Heart right ventricle (tissue), 16 donors: ENCODE measurements around the gene CLDN20. TPM values are rescaled to one million over a fixed set of nuclear protein-coding genes. Genes with fewer than 3 reads are reported as not detected.

Source experiments
- ATAC-seq, 8 donors: fragments of 200-7000 bp; cut with Tn5 transposase; one replicate each; pipeline ENCODE4 v1.9.1; 2020; ENCODE audit warnings: mild to moderate bottlenecking in 8 of 8, moderate library complexity in 8 of 8, moderate number of reproducible peaks in 1 of 8
- DNase-seq, 2 donors: peaks; one replicate each; pipeline ENCODE4 v3.0.0-alpha.2; 2020
- H3K27ac ChIP-seq, 10 donors: fragments of 200-600 bp; sonication (generic) in 2 of 10; one replicate each; pipeline versions ENCODE4 v1.5.0 to v1.8.0; 2020 to 2022; ENCODE audit warnings: mild to moderate bottlenecking in 3 of 10
- H3K27me3 ChIP-seq, 7 donors: fragments of 200-600 bp; one replicate each; pipeline ENCODE4 v1.8.0; 2021 to 2022; ENCODE audit warnings: mild to moderate bottlenecking in 2 of 7
- H3K36me3 ChIP-seq, 9 donors: fragments of 200-600 bp; sonication (generic) in 1 of 9; one replicate each; pipeline versions ENCODE4 v1.5.0 to v1.8.0; 2020 to 2022; ENCODE audit warnings: mild to moderate bottlenecking in 2 of 9
- H3K4me1 ChIP-seq, 9 donors: fragments of 200-600 bp; sonication (generic) in 1 of 9; one replicate each; pipeline versions ENCODE4 v1.5.0 to v1.8.0; 2020 to 2022; ENCODE audit warnings: mild to moderate bottlenecking in 4 of 9
- H3K4me3 ChIP-seq, 10 donors: fragments of 200-600 bp; sonication (generic) in 2 of 10; one replicate each; pipeline versions ENCODE4 v1.5.0 to v1.8.0; 2020 to 2022; ENCODE audit warnings: mild to moderate bottlenecking in 7 of 10, moderate library complexity in 2 of 10
- H3K9me3 ChIP-seq, 11 donors: fragments of 200-600 bp in 10 of 11; sonication (generic) in 2 of 11; one replicate each; pipeline versions ENCODE4 v1.5.0 to v1.8.0; 2013 to 2022; ENCODE audit warnings: mild to moderate bottlenecking in 2 of 11, control low read depth in 1 of 11, moderate library complexity in 1 of 11
- CTCF ChIP-seq, 9 donors: fragments of 200-600 bp; sonication (generic) in 2 of 9; IDR thresholded peaks; one replicate each; pipeline versions ENCODE4 v1.5.0 to v1.8.0; 2021 to 2022; ENCODE audit warnings: antibody characterized with exemption in 9 of 9, mild to moderate bottlenecking in 5 of 9, moderate library complexity in 1 of 9
- WGBS, 2 donors: extraction: QIAGEN DNeasy Blood & Tissue Kit; methylation state at CpG; one replicate each; pipeline ENCODE4 v1.1.7; 2013; ENCODE audit warnings: inconsistent platforms in 1 of 2; 5-methylcytosine and 5-hydroxymethylcytosine counted together
- intact Hi-C, 10 donors: fragments of 100-400 bp; cut with DNase I; formaldehyde crosslinking; loops; one replicate each; pipeline versions ENCODE4 v1.11.1 to v1.14.2; 2022
- polyA plus RNA-seq, 2 donors: library from polyadenylated mRNA; stranded (reverse); fragments of 200-250 nt; gene quantifications; one replicate each; pipeline ENCODE4 v1.2.3, GENCODE V29; 2013
- total RNA-seq, 10 donors: library from RNA; stranded (reverse); fragmentation: NEBNext Ultra II Directional in 3 of 10; extraction: Animal tissue kit (Norgen Biotek cat#: 25700) in 3 of 10; gene quantifications; one replicate each; pipeline versions ENCODE4 v1.2.1 to v1.2.4, GENCODE V29; 2021 to 2023
- donor health status: Arrhythmogenic right ventricular cardiomyopathy.
- donor health status: ischemic (EF 13 %, LVEDD 7.1; RV severe dilation, severe dysfunction).
- donor health status: healthy with polysubstance abuse.
- donor health status: DM: no; HTN: yes; CAD: no.
- donor health status: DM: no; HTN: no; CAD: no.
- donor health status: ischemic (EF 25% LVEDD 6.9; RV normal size, moderate dysfunction).
- donor health status: ischemic (EF 25% LVEDD 5.7; RV mildly dilated, moderate dysfunction).
- donor health status: healthy.
- donor health status: DM: yes; HTN: yes; CAD: no.
- donor health status: Ischemic cardiomyopathy.
- donor health status: ischemic (EF 35%, LVEDD 5.7; RV mildly dilated, moderate dysfunction).
- donor health status: nonischemic (EF 11% LVEDD 7.7; RV severe dilation, severe dysfunction).
- donor health status: DM: yes; HTN: yes; CAD: no.
- donor health status: PGD.
- donor health status: ischemic (EF 29% LVEDD 5.4; RV normal size, mild dysfunction).
- donor health status: nonischemic (EF 23%, LVEDD 6.1; RV moderate dilation, normal function).

The CLDN20 gene
- total and polyA plus RNA-seq, 12 donors = not detected

- DNase-seq (no peak), ATAC-seq (no peak)
- Histone ChIP-seq H3K4me3 (no peak overlapping the region), H3K27ac (no peak overlapping the region), H3K4me1 (peaks cover 0 to 3% (median 0%) of the 10 kb centered on the region in 9 donors), H3K36me3 (no peaks in the 10 kb centered on the region), H3K27me3 (no peaks in the 10 kb centered on the region), H3K9me3 (no peaks in the 10 kb centered on the region)
- TF ChIP-seq CTCF (IDR thresholded peaks at IDR 0.05) = no peak
- intact Hi-C loops = loop anchor here in 5 of 10 donors (5.0 to 10.0 kb wide), 3 partner anchors 202 to 1950 kb away; no protein-coding TSS in a partner anchor
Observed at GRCh38 chr6:155324993-155325392, 61.2 kb downstream of the CLDN20 start.

DNA sequence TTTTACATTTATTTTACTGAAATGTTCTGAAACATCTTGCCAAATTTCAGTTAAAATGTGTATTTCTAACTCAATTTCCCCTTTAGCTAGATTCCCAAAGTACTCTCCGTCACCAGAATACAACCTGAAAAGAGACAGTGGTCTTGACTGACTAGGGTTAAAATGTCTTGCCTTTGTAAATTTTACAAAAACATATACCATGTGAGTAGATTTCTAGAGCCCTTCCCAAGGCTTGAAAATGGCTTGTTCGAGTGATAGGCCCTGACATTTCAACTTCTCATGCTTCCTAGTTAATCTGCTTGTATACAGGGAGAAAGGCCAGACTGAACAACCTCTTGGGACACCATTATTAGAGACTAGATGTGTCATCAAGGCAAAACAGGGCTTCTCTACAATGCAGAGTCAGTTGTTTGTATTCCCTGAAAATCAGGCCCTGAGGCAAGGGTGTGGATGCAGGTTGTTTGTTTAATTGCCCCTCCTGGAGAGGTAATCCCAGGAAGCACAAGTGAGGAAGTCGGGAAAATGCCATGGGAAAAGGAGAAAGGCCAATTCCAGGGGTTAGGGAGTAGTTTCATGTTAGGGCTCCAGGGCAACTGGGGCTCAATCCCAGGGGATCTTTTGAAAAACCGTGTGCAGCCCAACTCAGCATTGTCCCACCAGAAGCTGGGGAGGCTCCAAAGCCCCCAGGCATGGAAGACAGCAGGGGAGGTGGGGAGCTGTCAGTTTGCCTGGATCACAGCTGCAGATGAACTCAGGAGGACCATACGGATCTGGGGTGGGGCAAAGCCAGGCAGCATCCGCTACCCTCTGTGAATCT is 62.1 kb downstream of the CLDN20 start:
- WGBS, 2 donors = 75 to 76% methylated on average over 6 of the region's 6 CpGs
- intact Hi-C loops = loop anchor here in 6 of 10 donors (2.0 to 10.0 kb wide), 4 partner anchors 201 to 1949 kb away; no protein-coding TSS in a partner anchor
- H3K27me3 ChIP-seq = no peaks in the 10 kb centered on the region
- no peak for DNase-seq
- H3K27ac ChIP-seq = no peak overlapping the region
- ATAC-seq = no peak
- no peak for TF ChIP-seq CTCF (IDR thresholded peaks at IDR 0.05)
- H3K36me3 ChIP-seq = no peaks in the 10 kb centered on the region
- H3K9me3 ChIP-seq = no peaks in the 10 kb centered on the region
- H3K4me1 ChIP-seq = no peaks in the 10 kb centered on the region
- no peak overlapping the region for H3K4me3 ChIP-seq

Other genes starting within 250 kb of the CLDN20 start
- gene TFB1M, start 50.5 kb downstream of the CLDN20 start, total RNA-seq = 10 to 100 TPM; 12.8 to 23.1 (median 17.9) TPM
- 10 to 100 TPM in 1 of 2 donors, 1 to 10 TPM in 1; 9.7 to 21.5 TPM for gene TFB1M, start 50.5 kb downstream of the CLDN20 start, polyA plus RNA-seq
- gene NOX3, start 191.8 kb downstream of the CLDN20 start, total RNA-seq = not detected
- not detected for gene NOX3, start 191.8 kb downstream of the CLDN20 start, polyA plus RNA-seq